ENCODE measurements around the gene ERBB4. TPM values are rescaled to one million over a fixed set of nuclear protein-coding genes. Genes with fewer than 3 reads are reported as not detected.

Gene ERBB4
- total and polyA plus RNA-seq, 2 of the 8 experiments (the other 6 are each of a cell fraction or from before 2014, with no cell fraction given): 0.34 to 1.3 TPM

- no peak overlapping the region for H2AK5ac ChIP-seq (ENCODE audit: low read depth, low read length)
- H3K56ac ChIP-seq (replicated peaks; ENCODE audit: insufficient read length, low read depth, low read length): no peak overlapping the region
- no peak for DNase-seq (ENCODE audit: low read depth in 1 of 2, low spot score in 2 of 2)
- H2BK5ac ChIP-seq (ENCODE audit: low read depth, low read length): no peak overlapping the region
- no peak for FAIRE-seq
- no peak overlapping the region for H4K5ac ChIP-seq (ENCODE audit: insufficient read length, low read depth, low read length)
- H2AFZ ChIP-seq (ENCODE audit: low read length): no peak overlapping the region
- CTCF ChIA-PET (ENCODE audit: partially characterized antibody): no interaction called here
- no peak overlapping the region for H3K4me3 ChIP-seq (ENCODE audit: extremely low read depth in 1 of 4, insufficient read depth in 2 of 4, low read depth in 3 of 4, low read length in 4 of 4)
- POLR2A ChIA-PET (ENCODE audit: partially characterized antibody): no interaction called here
- H3K9ac ChIP-seq (replicated peaks in 1 of 4; ENCODE audit: extremely low read depth in 1 of 4, low read depth in 3 of 4, low read length in 3 of 4): no peak overlapping the region
- no peaks in the 10 kb centered on the region for H3K23me2 ChIP-seq (ENCODE audit: low read depth, low read length)
- H2BK120ac ChIP-seq (replicated peaks; ENCODE audit: low read depth, low read length): no peak overlapping the region
- H3K4me1 ChIP-seq (replicated peaks in 1 of 4; ENCODE audit: control insufficient read depth in 3 of 4, insufficient read depth in 4 of 4, low read length in 3 of 4): no peaks in the 10 kb centered on the region
- TF ChIP-seq SRF (IDR thresholded peaks at IDR 0.05; ENCODE audit: low read depth, low read length) (no peak), TCF12 (IDR thresholded peaks at IDR 0.05; ENCODE audit: low read depth, low read length) (no peak), CEBPB (IDR thresholded peaks at IDR 0.05; ENCODE audit: low read depth, low read length) (no peak), BRCA1 (IDR thresholded peaks at IDR 0.05; ENCODE audit: low read depth, low read length) (no peak), SP1 (IDR thresholded peaks at IDR 0.05; ENCODE audit: low read depth, low read length) (no peak), POU5F1 (IDR thresholded peaks at IDR 0.05; ENCODE audit: low read depth, low read length) (no peak), RNF2 (IDR thresholded peaks at IDR 0.05; ENCODE audit: borderline replicate concordance, low read depth, low read length, missing control alignments, poor library complexity, severe bottlenecking) (no peak), KDM5A (IDR thresholded peaks at IDR 0.05; ENCODE audit: low read length) (no peak), HDAC2 (IDR thresholded peaks at IDR 0.05; ENCODE audit: borderline replicate concordance in 1 of 2, low read depth in 2 of 2, low read length in 2 of 2) (no peak)
- 92% methylated on average over 3 of the region's 3 CpGs; no CpG with 5 or more reads in 1 of the 2 experiments for WGBS, 2 experiments (ENCODE audit: extremely low coverage in 1 of 2, insufficient coverage in 1 of 2, insufficient read length in 1 of 2, insufficient replicate concordance in 2 of 2, low coverage in 1 of 2, low lambda C conversion rate in 2 of 2, missing lambda C conversion rate in 1 of 2)
- H3K79me2 ChIP-seq (ENCODE audit: control insufficient read depth in 1 of 2, insufficient read depth in 2 of 2, low read length in 2 of 2): no peaks in the 10 kb centered on the region
- H3K4me2 ChIP-seq (ENCODE audit: insufficient read depth in 1 of 2, low read depth in 2 of 2, low read length in 2 of 2): no peak overlapping the region
- H3K79me1 ChIP-seq (ENCODE audit: low read depth, low read length): no peaks in the 10 kb centered on the region
- H4K20me1 ChIP-seq (replicated peaks in 1 of 2; ENCODE audit: control insufficient read depth in 1 of 2, insufficient read depth in 2 of 2, low read length in 2 of 2): no peaks in the 10 kb centered on the region
- H3K23ac ChIP-seq (ENCODE audit: insufficient read length): no peak overlapping the region
- no peak overlapping the region for H4K91ac ChIP-seq (replicated peaks; ENCODE audit: insufficient read length, low read length)
- H3K18ac ChIP-seq (ENCODE audit: extremely low read depth, low read length): no peak overlapping the region
- H2BK15ac ChIP-seq (ENCODE audit: low read length): no peak overlapping the region
- H2BK12ac ChIP-seq (ENCODE audit: low read depth, low read length): no peak overlapping the region
- H4K8ac ChIP-seq (ENCODE audit: extremely low read depth, insufficient read depth, low read length): no peak overlapping the region
- no peaks in the 10 kb centered on the region for H3K36me3 ChIP-seq (ENCODE audit: control insufficient read depth in 2 of 4, insufficient read depth in 4 of 4, low read length in 3 of 4)
- H3K9me3 ChIP-seq (ENCODE audit: insufficient read depth in 2 of 2, low read depth in 1 of 2, low read length in 1 of 2): no peaks in the 10 kb centered on the region
- H3K27ac ChIP-seq (ENCODE audit: low read depth, low read length): no peak overlapping the region
- H3K4ac ChIP-seq (replicated peaks; ENCODE audit: insufficient read length, low read depth, low read length): no peak overlapping the region
- no peaks in the 10 kb centered on the region for H3K27me3 ChIP-seq (replicated peaks in 1 of 4; ENCODE audit: control insufficient read depth in 3 of 4, extremely low read depth in 1 of 4, insufficient read depth in 3 of 4, low read length in 3 of 4)
- H2BK20ac ChIP-seq (ENCODE audit: low read length): no peak overlapping the region
- no peak overlapping the region for H3K14ac ChIP-seq (ENCODE audit: insufficient read length)
These were observed 48.8 kb downstream of the ERBB4 start for GRCh38 chr2:212489719-212490346.
